Glomerular visceral epithelial cell (primary cell): ENCODE results near the gene DENND1B.
A peak's percentile ranks its signal among the peaks of the same experiment; 100 is the strongest.

Experiments used
- DNase-seq: peaks from one replicate; pipeline ENCODE4 v3.0.0-alpha.2; 2016; ENCODE audit errors: extremely low spot score

Gene DENND1B

DNA sequence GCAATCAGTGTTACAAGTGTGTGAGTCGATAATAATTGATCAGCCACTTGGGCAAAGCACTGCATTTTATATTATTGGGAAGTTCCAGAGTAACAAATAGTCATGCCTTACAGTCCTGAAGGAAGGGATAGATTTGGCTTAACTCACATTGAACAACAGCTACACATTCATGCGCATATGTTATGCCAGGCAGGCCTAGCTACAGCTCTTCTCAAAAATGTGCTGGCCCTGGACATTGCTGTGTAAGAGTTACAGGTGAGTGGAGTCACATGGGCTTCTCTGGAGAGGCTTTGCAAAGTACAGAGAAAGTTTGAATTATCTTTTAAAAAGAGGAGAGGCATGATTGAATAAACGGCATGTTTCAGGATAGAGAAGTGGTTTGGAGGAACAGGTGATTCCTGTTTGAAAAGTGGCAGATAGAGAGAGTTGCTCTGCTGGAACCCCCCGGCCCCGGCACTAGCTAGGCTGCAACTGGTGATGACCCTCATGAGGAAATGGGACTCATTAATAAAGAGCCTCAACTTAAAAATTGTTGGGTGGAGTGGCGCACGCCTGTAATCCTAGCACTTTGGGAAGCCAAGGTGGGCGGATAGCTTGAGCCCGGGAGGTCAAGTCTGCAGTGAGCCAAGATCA, 306.6 kb downstream of the DENND1B start:
- DNase-seq = no peak

DNA sequence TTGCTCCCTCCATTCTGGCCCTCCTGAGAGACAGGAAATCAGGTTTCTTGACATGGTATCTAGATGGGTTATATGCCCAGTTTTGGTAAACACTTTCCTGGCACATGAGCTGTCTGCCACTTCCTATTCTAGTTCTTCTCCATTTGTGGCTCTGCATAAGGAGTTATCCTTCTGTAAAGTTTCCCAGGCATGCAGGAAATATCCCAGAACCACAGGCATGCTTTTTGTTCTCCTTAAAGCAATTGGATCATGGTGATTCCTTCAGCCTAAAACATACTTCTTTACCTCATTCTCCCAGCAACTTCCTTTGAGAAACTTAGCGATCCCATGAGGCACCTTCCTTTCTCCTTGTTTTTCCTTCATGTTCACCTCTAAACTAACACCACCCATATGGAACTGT, 307.4 kb downstream of the DENND1B start:
- peak; percentile 2 for DNase-seq

DNA sequence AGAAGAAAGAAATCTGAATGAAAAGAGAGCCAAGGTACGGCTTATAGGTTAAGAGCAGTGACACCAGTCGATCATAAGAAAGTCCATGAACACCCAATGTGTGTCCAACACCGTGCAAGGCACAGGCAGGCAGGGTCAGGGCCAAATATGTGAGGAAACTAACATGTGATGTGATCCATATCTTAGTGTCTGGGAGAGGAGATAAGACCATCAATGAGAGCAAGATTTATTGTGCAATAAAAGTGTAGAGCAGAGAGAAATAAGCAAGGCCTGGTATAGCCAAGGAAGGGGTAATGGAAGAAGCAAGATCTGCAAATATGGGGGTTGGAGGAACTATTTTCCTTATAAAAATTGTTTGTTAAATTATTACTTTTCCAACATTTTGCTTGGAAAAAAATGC, 308.5 kb downstream of the DENND1B start:
- DNase-seq = no peak

DNA sequence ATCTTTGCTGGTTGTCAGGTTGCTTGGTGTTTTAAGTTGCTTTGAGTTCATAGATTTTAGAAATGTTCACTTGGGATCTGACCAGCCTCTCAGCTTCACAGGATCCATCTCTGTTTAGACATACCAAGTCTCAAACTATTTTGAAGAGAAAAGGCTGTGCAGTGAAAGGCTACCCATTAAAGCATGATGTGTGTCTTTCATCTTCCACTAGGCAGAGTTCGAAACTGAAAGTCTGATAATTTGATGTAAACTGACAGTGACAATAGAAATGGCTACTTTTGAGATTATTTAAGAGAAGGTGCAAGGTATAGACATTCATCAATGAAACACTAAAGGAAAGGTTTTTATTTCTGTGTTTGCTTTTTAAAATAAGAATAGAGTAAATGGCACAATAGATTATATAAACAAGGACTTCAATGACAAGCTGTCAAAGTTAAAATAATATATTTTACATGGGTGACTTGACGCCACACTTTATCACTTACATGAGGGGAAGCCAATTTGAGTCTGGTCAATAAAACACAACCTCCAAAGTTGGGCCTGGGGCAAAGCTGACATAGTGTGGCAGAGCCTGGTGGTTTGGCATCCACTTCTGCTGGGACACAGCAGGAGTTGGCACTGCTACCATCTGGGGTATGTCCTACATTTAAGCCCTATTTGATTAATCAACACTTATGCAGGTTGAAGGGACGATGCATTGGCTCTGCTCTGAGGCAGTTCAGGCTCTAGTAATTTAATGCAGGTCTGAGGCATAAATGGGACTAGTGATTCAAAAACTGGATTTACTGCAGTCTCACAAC, 309.6 kb downstream of the DENND1B start:
- DNase-seq = no peak

DNA sequence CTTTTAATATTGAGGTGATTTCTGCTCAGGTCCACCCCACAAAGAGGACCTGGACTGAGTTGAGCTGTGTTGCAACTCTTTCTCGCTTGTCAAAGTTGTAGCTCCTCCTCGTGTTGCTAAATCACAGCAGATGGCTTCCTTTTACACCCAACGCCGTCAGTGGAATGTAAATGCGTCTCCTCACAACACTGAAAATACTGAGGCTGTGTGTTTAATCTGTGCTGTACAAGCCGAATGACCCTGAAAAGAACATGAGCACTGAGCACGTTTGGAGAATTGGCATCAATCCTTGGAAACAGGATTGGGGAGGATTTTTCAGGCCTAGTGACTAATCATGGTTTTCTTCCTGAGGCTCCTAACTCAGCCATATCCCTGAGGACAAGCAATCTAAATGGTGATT, 311.2 kb downstream of the DENND1B start:
- no peak for DNase-seq

DNA sequence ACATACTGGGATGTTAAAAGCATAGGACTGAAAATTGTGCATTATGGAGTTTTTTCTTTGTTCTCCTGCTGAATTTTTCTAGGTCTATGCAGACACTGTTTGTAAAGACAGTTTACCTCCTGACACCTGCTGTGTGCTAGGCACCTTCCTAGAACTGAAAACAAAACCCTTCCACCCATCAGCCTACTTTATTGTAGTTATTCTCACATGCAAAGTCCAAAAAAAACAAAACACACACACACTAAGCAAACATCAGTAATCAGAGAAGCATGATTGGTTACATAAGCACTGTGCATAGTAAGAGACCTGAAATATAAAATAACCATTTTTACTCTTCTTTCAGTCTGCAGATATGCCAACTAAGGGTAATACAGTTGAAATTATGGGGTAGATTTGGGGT, 312.1 kb downstream of the DENND1B start:
- DNase-seq = no peak

DNA sequence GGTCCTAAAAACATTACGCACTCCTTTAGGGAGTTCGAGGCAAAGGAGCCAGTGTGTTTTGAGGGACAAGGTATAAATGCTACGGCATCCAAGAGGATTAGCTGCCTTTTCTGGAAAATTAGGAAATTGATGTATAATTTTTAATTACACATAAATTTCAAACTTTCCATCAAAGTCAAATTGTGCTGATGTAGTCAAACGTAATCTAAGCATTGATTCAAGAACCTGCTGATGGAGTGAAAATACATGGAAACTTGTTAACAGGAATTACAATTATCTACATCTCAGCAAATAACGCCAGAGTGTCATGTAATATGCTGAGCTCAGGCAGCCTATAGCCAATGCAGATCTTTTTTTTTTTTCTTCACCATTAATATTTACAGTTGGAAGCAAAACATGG, 312.7 kb downstream of the DENND1B start:
- no peak for DNase-seq
